Glutamatergic neuron (in vitro differentiated cells): ENCODE measurements around the gene PKN3. TPM values are rescaled to one million over a fixed set of nuclear protein-coding genes. Genes with fewer than 3 reads are reported as not detected.

Experiments
- DNase-seq: peaks from one replicate; pipeline ENCODE4 v3.0.0; 2022
- H3K27ac Mint-ChIP-seq: one replicate; pipeline ENCODE4 v1.8.0; 2020; ENCODE audit warnings: mild to moderate bottlenecking, mixed read lengths, inconsistent platforms; ENCODE audit not compliant: unreplicated experiment
- H3K27me3 Mint-ChIP-seq: one replicate; pipeline ENCODE4 v1.8.0; 2020; ENCODE audit warnings: mild to moderate bottlenecking, moderate library complexity, mixed read lengths, inconsistent platforms; ENCODE audit not compliant: unreplicated experiment
- H3K36me3 Mint-ChIP-seq: one replicate; pipeline ENCODE4 v1.8.0; 2020; ENCODE audit warnings: mild to moderate bottlenecking, mixed read lengths, inconsistent platforms; ENCODE audit not compliant: unreplicated experiment
- H3K4me1 Mint-ChIP-seq: one replicate; pipeline ENCODE4 v1.8.0; 2020; ENCODE audit warnings: mild to moderate bottlenecking, low read depth, mixed read lengths, inconsistent platforms; ENCODE audit not compliant: unreplicated experiment
- H3K4me3 Mint-ChIP-seq: one replicate; pipeline ENCODE4 v1.8.0; 2020; ENCODE audit warnings: mild to moderate bottlenecking, mixed read lengths, inconsistent platforms; ENCODE audit not compliant: unreplicated experiment
- H3K9me3 Mint-ChIP-seq: one replicate; pipeline ENCODE4 v1.8.0; 2020; ENCODE audit warnings: mild to moderate bottlenecking, moderate library complexity, mixed read lengths, inconsistent platforms; ENCODE audit not compliant: unreplicated experiment
- total RNA-seq: library from RNA; stranded (reverse); fragmentation: NEBNext Ultra II Directional; extraction: Animal tissue kit (Norgen Biotek cat#: 25700); gene quantifications from one replicate; pipeline ENCODE4 v1.2.1, GENCODE V29; 2021; ENCODE audit not compliant: unreplicated experiment
- TF ChIP-seq, protein P1 (sequence below): fragments of 200-600 bp; sonication (generic); IDR thresholded peaks from one replicate; pipeline ENCODE4 v1.5.0; 2021; ENCODE audit not compliant: partially characterized antibody, unreplicated experiment

Gene PKN3
- total RNA-seq, 1 donor from 2014 or later, result 4.3 TPM

DNA sequence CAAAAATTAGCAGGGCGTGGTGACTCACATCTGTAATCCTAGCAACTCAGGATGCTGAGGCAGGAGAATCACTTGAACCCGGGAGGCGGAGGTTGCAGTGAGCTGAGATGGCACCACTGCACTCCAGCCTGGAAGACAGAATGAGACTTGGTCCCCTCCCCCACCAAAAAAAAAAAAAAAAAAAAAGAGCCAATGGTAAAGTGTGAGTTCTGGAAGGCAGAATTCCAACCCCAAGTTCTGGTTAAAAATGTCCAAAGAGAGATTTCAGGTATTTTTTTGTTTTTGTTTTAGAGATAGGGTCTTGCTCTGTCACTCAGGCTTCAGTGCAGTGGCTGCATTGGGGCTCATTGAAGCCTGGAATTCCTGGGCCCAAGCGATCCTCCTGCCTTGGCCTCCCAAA is 14.8 kb upstream of the PKN3 start:
- peaks cover 15% of the 10 kb centered on the region for H3K27me3 Mint-ChIP-seq
- H3K4me1 Mint-ChIP-seq, result peaks cover 21% of the 10 kb centered on the region
- H3K9me3 Mint-ChIP-seq, result peaks cover 17% of the 10 kb centered on the region
- H3K27ac Mint-ChIP-seq, result no peak overlapping the region
- no peak overlapping the region for H3K4me3 Mint-ChIP-seq
- no peak for DNase-seq
- peaks cover 9% of the 10 kb centered on the region for H3K36me3 Mint-ChIP-seq
- TF ChIP-seq, protein P1, sequence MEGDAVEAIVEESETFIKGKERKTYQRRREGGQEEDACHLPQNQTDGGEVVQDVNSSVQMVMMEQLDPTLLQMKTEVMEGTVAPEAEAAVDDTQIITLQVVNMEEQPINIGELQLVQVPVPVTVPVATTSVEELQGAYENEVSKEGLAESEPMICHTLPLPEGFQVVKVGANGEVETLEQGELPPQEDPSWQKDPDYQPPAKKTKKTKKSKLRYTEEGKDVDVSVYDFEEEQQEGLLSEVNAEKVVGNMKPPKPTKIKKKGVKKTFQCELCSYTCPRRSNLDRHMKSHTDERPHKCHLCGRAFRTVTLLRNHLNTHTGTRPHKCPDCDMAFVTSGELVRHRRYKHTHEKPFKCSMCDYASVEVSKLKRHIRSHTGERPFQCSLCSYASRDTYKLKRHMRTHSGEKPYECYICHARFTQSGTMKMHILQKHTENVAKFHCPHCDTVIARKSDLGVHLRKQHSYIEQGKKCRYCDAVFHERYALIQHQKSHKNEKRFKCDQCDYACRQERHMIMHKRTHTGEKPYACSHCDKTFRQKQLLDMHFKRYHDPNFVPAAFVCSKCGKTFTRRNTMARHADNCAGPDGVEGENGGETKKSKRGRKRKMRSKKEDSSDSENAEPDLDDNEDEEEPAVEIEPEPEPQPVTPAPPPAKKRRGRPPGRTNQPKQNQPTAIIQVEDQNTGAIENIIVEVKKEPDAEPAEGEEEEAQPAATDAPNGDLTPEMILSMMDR, result no peak

DNA sequence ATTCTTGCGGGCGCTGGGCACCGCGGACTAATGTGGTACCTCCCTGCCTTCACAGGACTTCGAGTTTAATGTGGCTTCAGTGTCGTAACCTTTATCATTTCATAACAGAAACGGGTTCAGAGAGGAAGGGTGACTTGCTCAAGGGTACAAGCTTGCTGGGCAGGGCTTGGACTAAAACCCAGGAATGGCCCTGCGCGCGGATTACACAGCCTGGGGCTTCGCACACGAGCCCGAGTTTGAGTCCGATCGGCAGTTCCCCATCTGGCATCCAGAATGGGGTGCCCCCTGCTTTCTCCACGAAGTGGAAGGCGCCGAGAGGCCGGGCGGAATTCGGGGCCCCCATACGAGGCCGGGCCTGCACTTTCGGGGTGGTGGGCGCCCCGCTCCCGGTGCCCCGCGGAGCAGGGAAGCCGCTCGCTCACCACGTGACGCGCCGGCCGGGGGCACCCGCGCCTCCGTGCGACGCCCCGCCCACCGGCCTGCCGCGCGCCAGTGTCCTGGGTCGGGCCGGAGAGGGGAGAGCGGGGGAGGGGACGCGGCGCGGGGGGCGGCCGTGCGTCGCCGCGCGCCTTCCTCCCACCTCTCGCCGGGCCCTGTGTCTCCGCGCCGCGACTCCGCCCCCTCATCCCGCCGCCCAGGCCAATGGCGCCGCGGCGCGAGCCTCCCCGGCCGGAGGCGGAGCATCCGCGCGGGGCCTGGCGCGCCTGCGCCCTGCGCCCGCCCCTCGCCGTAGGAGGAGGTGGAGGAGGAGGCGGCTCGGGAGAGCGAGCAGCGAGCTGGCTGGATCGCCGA is 13.6 kb upstream of the PKN3 start, which contains the start of gene SET:
SET (plus strand) TSS at position 722 of the 792 bp plus-strand sequence. CDS start 361 bp downstream, outside the sequence.
- Mint-ChIP-seq H3K36me3 (peaks cover 9% of the 10 kb centered on the region), H3K27ac (peak within 1 kb of the TSS; percentile 78), H3K9me3 (peaks cover 14% of the 10 kb centered on the region), H3K4me1 (peaks cover 18% of the 10 kb centered on the region), H3K4me3 (peak within 1 kb of the TSS; percentile 84), H3K27me3 (peaks cover 14% of the 10 kb centered on the region)
- TF ChIP-seq, protein P1, result no peak
- peak; percentile 97 for DNase-seq

DNA sequence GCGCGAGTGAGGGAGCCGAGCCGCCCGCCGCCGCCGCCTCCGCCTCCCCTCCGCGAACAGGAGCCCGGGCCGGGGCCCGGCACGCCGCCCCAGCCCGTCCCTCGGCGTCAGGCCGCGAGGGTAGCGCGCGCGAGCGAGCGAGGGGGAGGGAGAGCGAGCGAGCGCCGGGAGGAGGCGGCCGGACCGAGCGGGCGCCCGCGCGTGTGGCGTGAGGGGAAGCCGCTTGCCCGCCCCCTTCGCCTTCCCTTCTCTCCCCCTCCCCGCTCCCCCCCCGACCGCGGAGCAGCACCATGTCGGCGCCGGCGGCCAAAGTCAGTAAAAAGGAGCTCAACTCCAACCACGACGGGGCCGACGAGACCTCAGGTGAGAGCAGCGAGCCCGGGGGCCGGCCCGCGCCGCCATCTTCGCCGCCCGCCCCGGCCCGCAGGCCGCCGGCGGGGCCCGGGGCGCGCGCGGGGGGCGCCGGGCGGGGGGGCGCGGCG is 13.0 kb upstream of the PKN3 start:
- Mint-ChIP-seq H3K27me3 (peaks cover 13% of the 10 kb centered on the region), H3K27ac (no peak overlapping the region), H3K36me3 (peaks cover 9% of the 10 kb centered on the region), H3K4me3 (no peak overlapping the region), H3K4me1 (peaks cover 18% of the 10 kb centered on the region), H3K9me3 (peaks cover 12% of the 10 kb centered on the region)
- DNase-seq, result peak; percentile 67
- TF ChIP-seq, protein P1, result no peak

- H3K4me3 Mint-ChIP-seq, result peak overlapping the region; percentile 100
- TF ChIP-seq, protein P1, result no peak
- peak overlapping the region; percentile 100 for H3K27ac Mint-ChIP-seq
- H3K27me3 Mint-ChIP-seq, result peaks cover 13% of the 10 kb centered on the region
- peak; percentile 65 for DNase-seq
- H3K9me3 Mint-ChIP-seq, result peaks cover 12% of the 10 kb centered on the region
- H3K4me1 Mint-ChIP-seq, result peaks cover 15% of the 10 kb centered on the region
- H3K36me3 Mint-ChIP-seq, result peaks cover 9% of the 10 kb centered on the region
Measured at GRCh38 chr9:128689820-128690683, 12.3 kb upstream of the PKN3 start.
